ENCODE data around the gene AK3.
"Not testable (repeated sequence)": the region's sequence is repeated elsewhere in the genome, so short reads cannot be mapped to it uniquely, and the experiment has no call there.

Gene AK3

DNA sequence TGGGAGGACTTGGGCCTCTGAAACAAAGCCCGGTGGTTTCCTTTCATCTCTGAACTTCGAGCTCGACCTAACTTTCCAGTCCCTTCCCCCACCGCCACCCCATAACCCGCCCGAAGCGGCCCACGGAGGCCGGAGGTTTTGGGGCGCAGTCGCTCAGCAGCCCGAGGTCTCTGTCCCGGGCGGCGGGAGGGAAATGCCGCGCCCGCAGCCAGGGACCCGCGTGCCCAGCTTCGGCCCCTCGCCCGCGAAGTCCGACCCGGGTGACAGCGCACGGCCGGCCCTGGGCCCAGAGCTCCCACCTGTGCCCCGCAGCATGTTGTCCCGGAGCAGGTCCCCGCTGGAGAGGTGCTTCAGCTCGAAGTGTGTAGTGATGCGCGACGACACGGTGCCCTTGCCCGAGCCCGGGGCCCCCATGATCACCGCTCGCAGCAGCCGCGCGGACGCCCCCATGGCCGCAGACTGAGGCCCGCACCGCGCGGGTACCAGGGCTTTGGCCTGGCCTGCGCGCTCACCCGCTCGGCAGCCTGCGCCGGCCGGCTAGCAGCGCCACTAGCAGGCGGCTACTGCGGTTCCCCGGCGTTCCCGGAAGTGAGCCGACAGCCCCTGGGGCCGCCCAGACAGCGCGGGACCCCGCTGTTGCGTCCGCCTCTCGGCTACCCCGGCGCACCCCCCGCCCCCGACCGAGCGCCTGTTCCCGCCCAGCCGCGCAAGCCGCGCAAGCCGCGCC is at the start of gene AK3:
TSS of gene AK3 (minus strand) at position 565 of the 727 bp plus-strand sequence. CDS start at position 450, 115 bp downstream.
- peak; percentile 94 for DNase-seq

DNA sequence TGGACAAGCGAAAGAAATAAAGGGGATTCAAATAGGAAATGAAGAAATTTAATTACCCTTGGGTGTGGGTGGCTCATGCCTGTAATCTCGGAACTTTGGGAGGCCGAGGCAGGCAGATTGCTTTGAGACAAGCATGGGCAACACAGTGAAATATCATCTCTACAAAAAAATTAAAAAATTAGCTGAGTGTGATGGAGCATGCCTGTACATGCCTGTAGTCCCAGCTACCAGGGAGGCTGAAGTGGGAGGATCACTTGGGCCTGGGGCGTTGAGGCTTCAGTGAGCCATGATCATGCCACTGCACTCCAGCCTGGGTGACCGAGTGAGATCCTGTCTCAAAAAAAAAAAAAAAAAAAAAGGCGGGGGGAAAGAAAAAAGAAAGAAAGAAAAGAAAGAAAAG is 47.7 kb upstream of the AK3 start:
- no peak for DNase-seq

DNA sequence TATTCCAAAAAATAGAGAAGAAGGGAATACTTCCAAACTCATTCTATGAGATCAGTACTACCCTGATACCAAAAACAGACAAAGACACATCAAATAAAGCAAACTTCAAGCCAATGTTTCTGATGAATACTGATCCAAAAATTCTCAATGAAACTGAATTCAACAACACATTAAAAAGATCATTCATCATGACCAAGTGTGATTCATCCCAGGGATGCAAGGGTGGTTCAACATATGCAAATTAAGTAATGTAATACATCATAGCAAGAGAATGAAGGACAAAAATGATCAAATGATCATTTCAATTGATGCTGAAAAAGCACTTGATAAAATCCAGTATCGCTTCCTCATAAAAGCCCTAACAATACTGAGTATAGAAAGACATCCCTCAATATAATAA is 46.9 kb upstream of the AK3 start:
- DNase-seq, result no peak

DNA sequence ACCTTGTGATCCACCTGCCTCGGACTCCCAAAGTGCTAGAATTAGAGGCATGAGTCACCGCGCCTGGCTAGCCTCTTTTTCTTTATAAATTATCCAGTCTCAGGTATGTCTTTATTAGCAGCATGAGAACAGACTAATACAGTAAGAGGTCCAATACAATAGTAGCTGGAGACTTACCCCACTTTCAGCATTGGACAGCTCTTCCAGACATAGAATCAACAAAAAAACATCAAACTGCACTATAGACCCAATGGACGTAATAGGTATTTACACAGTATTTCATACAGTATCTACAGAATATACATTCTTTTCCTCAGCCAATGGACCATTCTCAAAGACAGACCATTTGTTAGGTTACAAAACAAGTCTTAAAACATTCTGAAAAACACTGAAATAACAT is 45.6 kb upstream of the AK3 start:
- no peak for DNase-seq

DNA sequence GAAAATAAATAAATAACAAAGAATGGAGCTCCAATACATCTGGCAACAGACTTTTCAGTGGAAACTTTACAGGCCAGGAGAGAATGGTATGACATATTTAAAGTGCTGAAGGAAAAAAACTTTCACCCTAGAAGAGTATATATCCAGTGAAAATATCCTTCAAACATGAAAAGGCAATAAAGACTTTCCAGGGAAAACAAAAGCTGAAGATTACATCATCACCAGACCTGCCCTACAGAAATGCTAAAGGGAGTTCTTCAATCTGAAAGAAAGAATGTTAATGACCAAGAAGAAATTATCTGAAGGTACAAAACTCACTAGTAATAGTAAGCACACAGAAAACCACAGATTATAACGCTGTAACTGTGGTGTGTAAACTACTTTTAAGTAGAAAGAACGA is 43.4 kb upstream of the AK3 start:
- DNase-seq, result no peak

DNA sequence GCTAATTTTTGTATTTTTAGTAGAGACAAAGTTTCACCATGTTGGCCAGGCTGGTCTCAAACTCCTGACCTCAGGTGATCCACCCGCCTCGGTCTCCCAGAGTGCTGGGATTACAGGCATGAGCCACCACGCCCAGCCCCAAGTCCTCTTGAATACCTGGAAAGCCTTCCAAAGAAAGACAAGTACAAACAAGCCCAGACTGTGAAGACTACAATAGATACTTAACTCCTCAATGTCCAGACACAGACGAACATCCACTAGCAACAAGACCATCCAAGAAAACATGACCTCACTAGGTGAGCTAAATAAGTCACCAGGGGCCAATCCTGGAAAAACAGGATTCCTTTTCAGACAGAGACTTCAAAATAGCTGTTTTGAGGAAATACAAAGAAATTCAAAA is 42.2 kb upstream of the AK3 start:
- DNase-seq, result not testable (repeated sequence)

DNA sequence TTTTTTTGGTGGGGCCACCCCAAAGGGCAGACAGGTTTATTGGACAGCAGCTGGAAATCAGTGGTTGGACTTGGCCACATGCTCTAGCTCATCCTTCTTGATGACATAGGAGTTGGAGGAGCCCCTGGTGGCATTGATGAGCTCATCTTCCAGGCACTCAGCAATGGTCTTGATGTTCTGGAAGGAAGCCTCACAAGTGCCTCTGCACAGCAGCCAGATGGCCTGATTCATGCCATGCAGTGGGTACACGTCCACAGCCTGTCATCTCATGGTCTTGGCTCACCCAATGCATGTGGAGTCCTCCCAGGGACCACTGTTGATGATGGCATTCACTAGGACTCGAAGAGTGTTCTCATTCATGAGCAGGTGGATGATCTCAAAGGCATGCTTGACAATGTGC is 40.4 kb upstream of the AK3 start:
- no peak for DNase-seq

DNA sequence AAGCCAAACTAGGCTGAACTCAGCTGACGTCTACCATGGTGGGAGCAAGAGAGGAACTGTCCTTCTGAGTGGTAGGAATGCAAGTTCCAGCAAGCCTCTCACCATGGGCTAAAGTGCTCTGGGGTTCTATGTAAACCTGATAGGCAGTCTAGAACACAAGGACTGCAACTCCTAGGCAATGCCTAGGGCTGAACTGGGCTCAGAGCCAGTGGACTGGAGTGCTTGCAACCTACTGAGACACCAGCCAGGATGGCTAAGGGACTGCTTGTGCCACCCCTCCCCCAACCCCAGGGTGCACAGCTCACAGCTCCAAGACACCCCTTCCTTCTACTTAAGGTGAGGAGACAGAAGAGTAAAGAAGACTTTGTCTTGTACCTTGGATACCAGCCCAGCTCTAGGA is 39.6 kb upstream of the AK3 start:
- DNase-seq, result no peak

DNA sequence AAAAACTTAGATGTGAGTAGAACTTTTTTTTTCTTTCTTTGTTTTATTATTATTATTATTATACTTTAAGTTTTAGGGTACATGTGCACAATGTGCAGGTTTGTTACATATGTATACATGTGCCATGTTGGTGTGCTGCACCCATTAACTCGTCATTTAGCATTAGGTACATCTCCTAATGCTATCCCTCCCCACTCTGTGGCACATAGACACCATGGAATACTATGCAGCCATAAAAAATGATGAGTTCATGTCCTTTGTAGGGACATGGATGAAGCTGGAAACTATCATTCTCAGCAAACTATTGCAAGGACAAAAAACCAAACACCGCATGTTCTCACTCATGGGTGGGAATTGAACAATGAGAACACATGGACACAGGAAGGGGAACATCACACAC is 34.0 kb upstream of the AK3 start:
- not testable (repeated sequence) for DNase-seq

DNA sequence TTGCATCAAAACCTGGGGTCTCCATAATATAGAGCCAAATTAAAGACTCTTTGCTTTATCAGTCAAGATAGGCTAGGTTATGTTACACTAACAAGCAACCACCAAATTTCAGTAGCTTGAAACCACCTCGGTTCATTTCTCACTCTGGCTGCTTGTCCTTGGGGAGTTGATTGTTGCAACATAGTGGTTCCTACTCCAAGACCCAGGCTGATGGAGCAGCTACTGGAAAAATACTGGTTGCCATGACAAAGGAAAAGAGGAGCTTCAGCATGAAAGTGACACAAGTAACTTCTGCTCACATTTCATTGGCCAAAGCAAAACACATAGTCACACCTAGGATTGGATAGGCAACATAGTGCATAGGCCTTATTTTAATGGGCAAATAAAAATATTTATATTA is 33.2 kb upstream of the AK3 start:
- no peak for DNase-seq

DNA sequence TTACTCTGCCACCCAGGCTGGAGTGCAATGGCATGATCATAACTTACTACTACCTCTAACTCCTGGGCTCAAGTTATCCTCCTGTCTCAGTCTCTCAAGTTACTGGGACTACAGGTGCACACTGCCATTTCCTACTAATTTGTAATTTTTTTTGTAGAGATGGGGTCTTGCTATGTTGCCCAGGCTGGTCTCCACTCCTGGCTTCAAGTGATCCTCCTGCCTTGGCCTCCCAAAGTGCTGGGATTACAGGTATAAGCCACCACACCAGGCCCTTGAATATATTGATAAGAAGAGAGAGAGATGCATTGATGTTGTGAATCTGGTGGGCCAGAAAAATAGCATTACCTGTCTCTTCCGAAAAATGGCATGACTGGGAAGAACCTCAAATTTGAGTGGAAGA is 30.8 kb upstream of the AK3 start:
- DNase-seq, result no peak

DNA sequence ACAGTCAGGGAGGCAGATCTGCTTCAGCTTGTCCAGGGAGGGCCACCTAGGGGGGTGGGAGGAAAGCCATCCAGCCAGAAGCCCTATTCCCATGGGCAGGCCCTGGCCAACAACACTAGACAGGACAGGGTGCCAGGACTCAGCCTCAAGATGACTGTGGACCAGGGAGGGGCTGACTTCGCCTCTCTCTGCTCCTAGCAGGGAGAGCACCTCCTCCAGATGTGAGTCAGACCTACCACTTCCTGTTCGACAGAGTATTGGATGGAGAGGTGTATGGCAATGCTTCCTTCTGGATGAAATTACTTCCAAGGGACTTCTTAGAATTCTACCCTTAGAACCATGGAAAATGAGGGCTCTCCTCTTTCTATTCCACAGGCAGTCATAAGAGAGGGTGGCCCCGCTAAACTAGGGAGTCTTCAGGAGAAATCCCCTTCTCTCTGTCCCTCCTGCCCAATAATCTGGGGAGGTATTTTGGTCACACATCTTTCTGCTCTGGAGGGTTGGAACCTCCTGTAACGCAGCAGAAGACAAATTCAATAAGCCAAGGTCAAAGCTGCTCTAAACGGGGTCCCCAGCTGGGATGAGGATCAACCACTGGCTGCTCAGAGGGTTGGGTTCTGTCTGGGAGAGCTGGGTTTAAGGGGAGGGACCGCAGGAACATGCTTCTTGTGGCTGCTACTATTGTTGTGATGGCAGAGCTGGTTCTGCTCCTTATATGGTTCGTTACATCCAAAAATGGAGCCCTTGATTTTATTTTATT is 28.5 kb upstream of the AK3 start:
- no peak for DNase-seq

DNA sequence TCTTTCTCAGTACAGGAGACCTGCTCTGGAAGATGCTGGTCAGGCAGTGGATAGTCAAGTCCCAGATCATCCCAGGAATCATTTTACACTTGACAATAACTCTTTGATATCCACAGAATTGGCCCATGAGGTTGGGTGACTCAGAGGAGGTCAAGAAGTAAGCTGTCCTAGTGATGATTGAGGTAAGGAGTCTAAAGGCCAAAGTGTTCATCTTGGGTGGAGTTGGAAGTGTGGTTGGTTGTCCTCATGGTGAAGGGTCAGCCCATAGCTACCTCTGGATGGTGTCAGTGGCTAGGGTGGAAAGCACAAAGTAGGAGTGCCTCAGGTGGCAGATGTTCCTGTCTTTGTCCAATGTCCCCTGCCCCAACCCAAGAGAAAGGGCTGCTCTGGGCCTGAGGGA is 27.7 kb upstream of the AK3 start:
- no peak for DNase-seq

DNA sequence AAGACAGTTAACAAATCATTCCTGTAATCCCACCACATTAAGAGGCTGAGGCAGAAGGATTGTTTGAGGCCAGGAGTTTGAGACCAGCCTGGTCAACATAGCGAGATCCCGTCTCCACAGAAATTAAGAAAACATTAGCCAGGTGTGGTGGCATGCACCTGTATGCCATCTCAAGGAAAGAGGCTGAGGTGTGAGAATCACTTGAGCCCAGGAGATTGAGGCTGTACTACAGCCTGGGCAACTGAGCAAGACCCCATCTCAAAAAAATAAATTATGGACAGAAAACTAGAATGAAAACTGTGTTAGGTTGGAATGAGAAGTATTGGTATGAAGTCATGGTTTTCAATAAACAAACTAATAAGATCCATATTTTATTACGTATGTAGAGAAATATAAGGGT is 23.0 kb upstream of the AK3 start:
- DNase-seq, result no peak

DNA sequence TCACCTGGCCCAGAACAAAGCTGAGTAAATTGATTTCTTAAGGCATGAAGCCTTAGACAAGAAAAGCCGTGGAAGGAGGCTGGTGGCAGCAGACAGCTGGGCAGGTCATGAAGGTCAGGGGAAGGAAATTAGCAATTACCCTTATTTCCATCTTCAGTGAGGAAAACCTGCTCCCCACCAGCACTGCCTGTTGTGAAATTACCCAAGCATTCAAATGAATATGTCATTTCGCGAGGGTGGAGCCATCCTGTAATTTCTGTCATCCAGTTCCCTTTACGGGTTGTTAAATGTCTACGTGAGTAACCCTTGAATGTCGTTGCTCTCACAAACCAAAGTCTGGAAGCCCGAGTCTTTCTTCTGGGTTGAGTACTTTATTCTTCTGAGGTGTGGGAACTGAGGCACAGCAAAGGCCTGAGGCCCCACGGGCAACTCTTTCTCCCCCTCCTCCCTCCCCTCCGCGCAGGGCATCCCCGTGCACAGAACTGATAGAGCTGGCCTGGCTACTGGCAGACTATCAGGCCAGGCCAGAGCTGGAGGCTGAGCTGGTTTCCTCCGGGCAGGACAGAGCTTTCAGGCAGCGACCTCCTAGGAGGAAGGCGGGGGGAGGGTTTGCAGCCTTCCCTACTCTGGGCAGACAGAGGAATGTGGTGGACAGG is 22.0 kb upstream of the AK3 start:
- DNase-seq, result peak; percentile 91

DNA sequence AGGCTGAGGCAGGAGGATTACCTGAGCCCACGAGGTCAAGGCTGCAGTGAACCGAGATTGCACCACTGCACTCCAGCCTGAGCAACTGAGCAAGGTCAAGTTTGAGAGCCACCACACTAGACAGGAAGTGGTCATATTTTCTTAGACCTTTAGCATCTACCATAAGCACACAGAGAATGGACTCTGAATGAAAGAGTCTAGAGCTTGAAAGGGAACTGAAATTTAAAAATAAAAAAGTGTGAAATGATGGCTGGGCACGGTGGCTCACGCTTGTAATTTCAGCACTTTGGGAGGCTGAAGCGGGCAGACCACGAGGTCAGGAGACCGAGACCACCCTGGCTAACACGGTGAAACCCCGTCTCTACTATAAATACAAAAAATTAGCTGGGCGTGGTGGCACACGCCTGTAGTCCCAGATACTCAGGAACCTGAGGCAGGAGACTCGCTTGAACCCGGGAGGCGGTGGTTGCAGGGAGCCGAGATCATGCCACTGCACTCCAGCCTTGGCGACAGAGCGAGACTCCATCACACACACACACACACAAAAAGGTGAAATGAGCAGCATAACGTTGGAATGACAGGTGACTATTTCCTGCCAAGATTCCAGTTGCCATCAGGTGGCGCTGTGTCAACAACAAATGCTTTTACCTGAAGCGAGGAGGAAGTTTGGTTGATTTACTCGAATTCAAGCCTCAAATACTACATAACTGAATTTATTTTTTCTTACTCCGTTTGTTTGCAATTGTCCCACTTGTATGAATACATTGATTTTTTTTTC is 21.3 kb upstream of the AK3 start:
- peak; percentile 93 for DNase-seq

DNA sequence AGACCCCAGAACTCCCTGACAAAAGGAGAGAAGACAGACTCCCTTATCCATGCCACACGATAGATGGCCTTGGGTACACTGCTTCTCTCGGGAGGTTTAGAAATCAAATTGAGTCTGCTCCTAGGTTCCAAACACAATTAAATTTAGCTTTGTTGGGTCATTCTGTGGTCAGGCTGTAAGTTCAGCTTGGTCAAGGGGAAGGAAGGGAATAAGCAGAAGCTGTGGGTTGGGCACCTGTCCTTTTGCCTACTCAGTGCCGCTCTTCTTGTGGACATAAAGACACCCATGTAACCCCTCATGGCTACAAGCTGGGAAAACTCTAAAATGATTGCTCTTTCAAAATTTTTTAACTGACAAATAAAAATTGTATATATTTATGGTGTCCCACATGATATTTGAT is 19.1 kb upstream of the AK3 start:
- peak; percentile 52 for DNase-seq

DNA sequence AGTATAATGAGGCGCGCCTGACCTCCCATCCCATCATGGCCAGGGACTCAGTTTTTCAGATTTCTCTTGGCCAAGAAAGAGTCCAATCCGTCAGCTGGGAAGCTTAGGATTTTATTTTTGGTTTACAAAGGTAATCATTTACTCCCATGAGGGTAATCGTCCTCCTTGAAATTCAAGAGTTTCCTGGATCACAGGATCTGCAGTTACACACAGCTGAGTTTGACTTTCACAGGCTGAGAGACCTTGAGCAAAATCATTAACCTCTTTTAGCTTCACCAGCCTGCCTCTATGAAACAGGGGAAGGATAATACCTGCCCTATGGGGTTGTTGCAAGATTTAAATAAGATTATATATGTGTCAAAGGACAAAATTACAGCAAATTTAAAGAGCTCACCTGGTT is 15.4 kb upstream of the AK3 start:
- DNase-seq, result no peak

DNA sequence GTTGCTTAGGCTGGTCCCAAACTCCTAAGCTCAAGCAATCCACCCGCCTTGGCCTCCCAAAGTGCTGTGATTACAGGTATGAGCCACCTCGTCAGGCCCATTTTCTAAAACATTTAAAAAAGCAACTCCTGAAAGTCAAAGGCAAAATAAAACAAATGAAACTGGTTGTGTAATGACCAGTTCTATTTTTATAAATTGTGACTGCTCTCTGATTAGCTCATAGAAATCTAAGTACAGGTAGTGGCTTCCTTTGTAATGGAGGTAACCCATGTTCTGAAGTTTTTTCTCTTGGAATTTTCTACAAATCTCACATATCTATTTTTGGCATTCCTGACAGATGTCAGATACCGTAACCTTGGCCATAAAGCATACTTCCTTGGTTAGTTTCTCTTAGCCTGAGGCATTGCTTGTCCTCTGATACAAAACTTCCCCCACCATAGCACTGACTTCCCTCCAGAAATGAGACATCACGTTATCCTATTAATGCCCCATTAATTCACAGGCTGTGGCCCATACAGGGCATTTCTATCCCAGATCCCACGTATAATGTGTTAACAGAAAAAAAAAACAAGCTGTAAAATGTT is 14.1 kb upstream of the AK3 start:
- no peak for DNase-seq

DNA sequence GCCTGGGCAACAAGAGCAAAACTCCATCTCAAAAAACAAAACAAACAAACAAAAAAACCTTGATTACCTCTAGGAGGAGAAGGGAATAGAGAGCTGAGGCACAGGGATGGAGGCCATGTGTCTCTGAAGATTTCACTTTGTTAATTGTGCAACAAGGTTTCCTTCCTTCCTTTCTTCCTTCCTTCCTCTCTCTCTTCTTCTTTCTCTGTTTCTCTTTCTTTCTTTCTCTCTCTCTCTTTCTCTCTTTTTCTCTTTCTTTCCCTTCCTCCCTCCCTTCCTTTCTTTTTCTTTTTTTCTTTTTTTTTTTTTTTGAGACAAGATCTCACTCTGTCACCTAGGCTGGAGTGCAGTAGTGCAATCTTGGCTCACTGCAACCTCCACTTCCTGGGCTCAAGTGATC is 13.5 kb upstream of the AK3 start:
- DNase-seq, result not testable (repeated sequence)

DNA sequence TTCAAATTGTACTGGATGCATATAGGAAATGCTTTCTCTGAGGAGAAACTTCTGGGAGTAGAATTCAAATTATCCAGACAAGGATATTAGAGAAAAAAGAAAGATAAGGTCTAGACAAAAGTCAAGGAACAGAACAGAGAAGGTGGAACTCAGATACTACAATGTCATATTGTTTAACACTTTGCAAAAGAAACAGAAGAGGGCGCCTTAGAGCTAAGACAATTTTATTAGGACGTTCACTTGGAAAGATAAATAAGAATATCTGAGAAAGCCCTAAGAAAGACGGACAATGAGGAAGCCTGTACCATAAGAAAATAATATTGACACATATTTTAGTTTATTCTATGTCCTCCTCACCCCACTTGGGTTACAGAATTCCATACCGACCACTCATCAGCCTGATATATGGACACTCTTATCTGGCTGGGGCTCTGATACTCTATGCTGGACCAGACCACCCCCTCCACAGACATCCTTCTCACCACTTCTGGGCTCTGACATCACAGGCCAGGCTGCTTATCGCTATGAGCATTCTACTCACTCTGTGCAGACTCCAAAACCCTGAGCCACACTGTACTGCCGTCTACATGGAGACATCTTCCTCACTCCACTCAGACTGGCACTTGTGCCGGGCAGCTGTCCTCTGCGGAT is 9.1 kb upstream of the AK3 start:
- DNase-seq, result peak; percentile 90

DNA sequence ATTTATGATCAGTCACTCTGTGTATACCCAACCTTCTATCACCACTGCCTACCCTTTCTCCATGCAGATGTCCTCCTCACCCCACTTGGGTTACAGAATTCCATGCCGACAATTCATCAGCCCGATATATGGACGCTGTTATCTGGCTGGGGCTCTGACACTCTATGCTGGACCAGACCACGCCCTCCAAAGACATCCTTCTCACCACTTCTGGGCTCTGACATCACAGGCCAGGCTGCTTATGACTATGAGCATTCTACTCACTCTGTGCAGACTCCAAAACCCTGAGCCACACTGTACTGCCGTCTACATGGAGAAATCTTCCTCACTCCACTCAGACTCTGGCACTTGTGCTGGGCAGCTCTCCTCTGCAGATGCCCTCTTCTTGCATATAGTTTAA is 7.6 kb upstream of the AK3 start:
- DNase-seq, result no peak

Measured in hematopoietic multipotent progenitor cell treated with erythropoietin and hydrocortisone succinate and interleukin-3 and kit ligand, for 6 days (in vitro differentiated cells).